CD4-positive, alpha-beta memory T cell (primary cell): Measurements from ENCODE around the gene MSMO1. TPM values are rescaled to one million over a fixed set of nuclear protein-coding genes. Genes with fewer than 3 reads are reported as not detected.

Experiments
- CTCF ChIA-PET: fragments of 350-600 bp; sonication (Branson Sonifier 250); formaldehyde crosslinking; loops from one replicate; lab custom pipeline; 2021; ENCODE audit warnings: inconsistent platforms; ENCODE audit not compliant: partially characterized antibody; lab: Charles Lee
- POLR2A ChIA-PET: fragments of 350-600 bp; sonication (Branson Sonifier 250); formaldehyde crosslinking; loops from one replicate; lab custom pipeline; 2021; ENCODE audit not compliant: partially characterized antibody; lab: Charles Lee
- DNase-seq, 5 donors: peaks; one replicate each; pipeline versions ENCODE4 v3.0.0 to v3.0.0-alpha.2; 2020 to 2022; ENCODE audit warnings: mixed read lengths in 1 of 5
- H3K27ac ChIP-seq: one replicate; pipeline ENCODE4 v1.7.0; 2013; ENCODE audit warnings: low read depth, low read length
- H3K27me3 ChIP-seq: 2 replicates; pipeline ENCODE4 v1.7.0; 2013; ENCODE audit warnings: mild to moderate bottlenecking, low read length, moderate library complexity; ENCODE audit not compliant: insufficient read depth
- H3K36me3 ChIP-seq: 2 replicates; pipeline ENCODE4 v1.7.0; 2013; ENCODE audit warnings: mild to moderate bottlenecking, low read length, moderate library complexity; ENCODE audit not compliant: insufficient read depth
- H3K4me1 ChIP-seq: 2 replicates; pipeline ENCODE4 v1.7.0; 2013; ENCODE audit warnings: mild to moderate bottlenecking, low read length, moderate library complexity; ENCODE audit not compliant: insufficient read depth
- H3K4me3 ChIP-seq, 2 donors: one replicate each; pipeline ENCODE4 v1.7.0; 2013; ENCODE audit warnings: low read length in 2 of 2, mild to moderate bottlenecking in 1 of 2
- H3K9me3 ChIP-seq, 2 donors: one replicate each; pipeline ENCODE4 v1.7.0; 2013; ENCODE audit warnings: low read length in 2 of 2, control low read depth in 1 of 2; ENCODE audit not compliant: control insufficient read depth in 1 of 2
- H3K27ac Mint-ChIP-seq, 7 donors: one replicate each; pipeline ENCODE4 v1.8.0; 2020 to 2021; ENCODE audit warnings: mixed read lengths in 7 of 7, mild to moderate bottlenecking in 6 of 7, inconsistent platforms in 3 of 7, moderate library complexity in 3 of 7
- H3K27me3 Mint-ChIP-seq, 2 donors: one replicate each; pipeline ENCODE4 v1.8.0; 2020 to 2021; ENCODE audit warnings: mixed read lengths in 2 of 2
- H3K36me3 Mint-ChIP-seq, 2 donors: one replicate each; pipeline ENCODE4 v1.8.0; 2020 to 2021; ENCODE audit warnings: mixed read lengths in 2 of 2, inconsistent platforms in 1 of 2, mild to moderate bottlenecking in 1 of 2
- H3K4me1 Mint-ChIP-seq, 4 donors: one replicate each; pipeline ENCODE4 v1.8.0; 2020 to 2021; ENCODE audit warnings: mixed read lengths in 4 of 4, mild to moderate bottlenecking in 1 of 4
- H3K4me3 Mint-ChIP-seq, 8 donors: one replicate each; pipeline ENCODE4 v1.8.0; 2020 to 2021; ENCODE audit warnings: mixed read lengths in 8 of 8, mild to moderate bottlenecking in 7 of 8, moderate library complexity in 6 of 8, inconsistent platforms in 3 of 8
- H3K9me3 Mint-ChIP-seq, 8 donors: one replicate each; pipeline ENCODE4 v1.8.0; 2020 to 2021; ENCODE audit warnings: mixed read lengths in 8 of 8, mild to moderate bottlenecking in 5 of 8, inconsistent platforms in 3 of 8, moderate library complexity in 1 of 8
- intact Hi-C: fragments of 100-400 bp; cut with micrococcal nuclease; formaldehyde crosslinking; loops from one replicate; pipeline ENCODE4 v1.15.1; 2023
- polyA plus RNA-seq, 2 donors: library from polyadenylated mRNA; unstranded; fragments of 300-500 nt; fragmentation: Illumina TruSeq; gene quantifications; one replicate each; pipeline ENCODE4 v1.2.3, GENCODE V29; 2021
- total RNA-seq, 2 experiments: library from RNA; stranded (reverse); gene quantifications; one replicate each; pipeline ENCODE4 v1.2.3, GENCODE V29; 2021

MSMO1 gene
- total and polyA plus RNA-seq, 4 experiments from 2014 or later: 24.4 to 34.0 (median 26.6) TPM

DNA sequence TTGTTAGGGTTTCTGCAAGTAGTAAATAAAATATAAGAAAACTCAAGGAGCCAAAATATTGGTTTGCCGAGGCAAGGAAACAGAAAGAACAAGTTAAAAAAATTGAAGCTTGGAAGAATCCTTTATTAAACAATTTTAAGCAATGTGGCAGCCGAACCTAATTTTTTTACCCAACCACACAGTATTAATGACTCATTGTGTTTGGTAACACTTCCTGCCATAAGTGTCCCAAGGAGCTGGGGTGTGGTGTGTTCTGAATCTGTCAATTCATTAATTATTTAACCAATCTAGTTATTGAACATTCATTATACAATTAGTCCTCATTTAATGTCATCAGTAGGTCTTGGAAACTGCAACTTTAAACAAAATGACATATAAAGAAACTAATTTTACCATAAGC, 32.0 kb downstream of the MSMO1 start:
- no peaks in the 10 kb centered on the region for H3K4me1 Mint-ChIP-seq
- ChIA-PET POLR2A (no interaction called here), CTCF (no interaction called here)
- no peaks in the 10 kb centered on the region for H3K27me3 ChIP-seq
- no peak for DNase-seq
- H3K27me3 Mint-ChIP-seq: peaks cover 28 to 30% of the 10 kb centered on the region in 2 donors
- no peak overlapping the region for H3K27ac ChIP-seq
- no peaks in the 10 kb centered on the region for H3K36me3 Mint-ChIP-seq
- no peak overlapping the region for H3K27ac Mint-ChIP-seq
- H3K4me3 ChIP-seq: no peak overlapping the region
- H3K9me3 ChIP-seq: no peaks in the 10 kb centered on the region
- no peaks in the 10 kb centered on the region for H3K36me3 ChIP-seq
- intact Hi-C loops: no loop called here
- no peaks in the 10 kb centered on the region for H3K4me1 ChIP-seq
- H3K9me3 Mint-ChIP-seq: no peaks in the 10 kb centered on the region
- H3K4me3 Mint-ChIP-seq: no peak overlapping the region

DNA sequence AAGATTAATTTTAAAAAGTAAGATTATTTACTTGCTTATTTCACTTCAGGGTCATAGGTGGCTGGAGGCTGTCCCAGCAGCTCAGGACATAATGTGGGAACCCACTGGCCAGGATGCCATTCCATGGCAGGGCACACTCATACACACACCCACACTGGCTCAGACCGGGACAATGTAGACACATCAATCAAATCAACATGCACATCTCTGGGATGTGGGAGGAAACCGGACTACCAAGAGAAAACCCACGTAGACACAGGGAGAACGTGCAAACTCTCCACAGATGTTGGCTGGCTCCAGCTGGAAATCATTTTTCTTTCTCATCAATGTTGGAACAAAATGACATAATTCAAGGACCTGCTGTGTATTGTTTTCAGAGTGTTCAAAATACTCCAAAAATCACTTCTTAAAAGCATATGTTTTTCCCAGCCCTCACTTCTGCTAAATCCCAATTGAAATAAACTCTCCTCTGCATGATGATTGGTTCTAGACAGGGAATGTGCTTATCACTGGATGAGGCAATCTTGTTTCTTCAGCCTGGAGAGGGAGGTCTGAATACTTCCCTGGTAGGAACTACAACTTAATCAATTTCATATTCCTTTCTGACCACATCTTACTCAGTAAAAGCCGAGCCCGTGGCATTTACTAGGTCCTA, 32.7 kb downstream of the MSMO1 start:
- Mint-ChIP-seq H3K9me3 (no peaks in the 10 kb centered on the region), H3K4me3 (no peak overlapping the region), H3K27me3 (peaks cover 28 to 30% of the 10 kb centered on the region in 2 donors), H3K4me1 (no peaks in the 10 kb centered on the region), H3K36me3 (no peaks in the 10 kb centered on the region), H3K27ac (peak overlapping the region in 1 of 7 donors; percentile 17)
- Histone ChIP-seq H3K27ac (no peak overlapping the region), H3K27me3 (no peaks in the 10 kb centered on the region), H3K9me3 (no peaks in the 10 kb centered on the region), H3K4me1 (no peaks in the 10 kb centered on the region), H3K36me3 (no peaks in the 10 kb centered on the region), H3K4me3 (no peak overlapping the region)
- intact Hi-C loops: no loop called here
- CTCF ChIA-PET: no interaction called here
- no peak for DNase-seq
- POLR2A ChIA-PET: no interaction called here

DNA sequence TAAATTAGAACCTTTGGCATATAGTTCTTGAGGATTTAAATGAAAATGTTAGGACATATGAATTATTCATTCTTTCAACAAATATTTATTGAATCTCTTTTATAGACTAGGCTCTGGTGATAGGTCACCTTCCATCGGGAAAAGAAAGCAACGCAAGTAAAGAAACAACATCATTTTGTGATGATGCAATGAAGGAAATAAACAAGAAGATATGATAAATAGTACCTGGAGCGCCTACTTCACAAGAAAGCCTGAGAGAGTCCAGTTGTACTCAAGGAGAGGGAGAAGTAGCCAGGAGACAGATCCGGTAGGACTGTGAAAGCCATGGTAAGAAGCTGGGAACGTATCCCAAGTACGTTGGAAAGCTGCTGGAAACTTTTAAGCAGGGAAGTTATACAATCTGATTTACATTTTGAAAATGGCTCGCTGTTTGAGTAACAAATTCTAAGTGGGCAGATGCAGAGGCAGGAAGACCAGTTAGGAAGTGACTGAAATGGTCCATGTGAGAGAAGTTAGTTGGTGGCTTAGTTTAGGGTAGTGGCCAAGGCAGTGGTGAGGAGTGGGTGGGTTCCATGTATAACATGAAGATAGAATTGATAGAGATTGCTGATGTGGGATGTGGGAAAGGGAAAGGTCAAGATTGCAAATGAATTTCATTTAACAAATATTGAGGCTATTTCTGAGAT, 33.7 kb downstream of the MSMO1 start:
- intact Hi-C loops: no loop called here
- ChIA-PET POLR2A (no interaction called here), CTCF (no interaction called here)
- Histone ChIP-seq H3K4me3 (no peak overlapping the region), H3K27ac (no peak overlapping the region), H3K4me1 (no peaks in the 10 kb centered on the region), H3K27me3 (no peaks in the 10 kb centered on the region), H3K36me3 (no peaks in the 10 kb centered on the region), H3K9me3 (no peaks in the 10 kb centered on the region)
- no peaks in the 10 kb centered on the region for H3K36me3 Mint-ChIP-seq
- no peaks in the 10 kb centered on the region for H3K9me3 Mint-ChIP-seq
- H3K4me1 Mint-ChIP-seq: no peaks in the 10 kb centered on the region
- no peak for DNase-seq
- peaks cover 24 to 28% of the 10 kb centered on the region in 2 donors for H3K27me3 Mint-ChIP-seq
- no peak overlapping the region for H3K4me3 Mint-ChIP-seq
- no peak overlapping the region for H3K27ac Mint-ChIP-seq

DNA sequence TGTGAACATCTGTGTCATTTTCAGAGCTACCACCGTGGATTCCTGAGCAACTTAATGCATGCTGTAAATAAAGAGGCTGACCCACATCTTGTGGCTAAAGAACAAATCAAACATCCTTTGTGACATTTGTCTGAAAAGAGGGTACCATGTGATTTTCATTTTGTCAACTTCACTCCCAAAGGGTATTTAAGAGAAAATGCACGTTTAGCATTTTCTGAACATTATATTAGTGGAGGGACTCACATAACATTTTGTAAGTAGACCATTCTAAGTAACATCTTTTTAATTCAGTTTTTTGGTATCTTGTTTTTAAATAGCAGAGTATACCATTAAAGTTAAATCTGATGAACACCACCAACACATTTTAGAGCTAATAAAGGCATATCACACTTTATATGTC, 34.3 kb downstream of the MSMO1 start:
- H3K27ac ChIP-seq: no peak overlapping the region
- H3K4me3 ChIP-seq: no peak overlapping the region
- Mint-ChIP-seq H3K4me3 (no peak overlapping the region), H3K27me3 (peaks cover 23 to 28% of the 10 kb centered on the region in 2 donors), H3K9me3 (no peaks in the 10 kb centered on the region), H3K27ac (no peak overlapping the region), H3K4me1 (no peaks in the 10 kb centered on the region), H3K36me3 (no peaks in the 10 kb centered on the region)
- ChIA-PET POLR2A (no interaction called here), CTCF (no interaction called here)
- intact Hi-C loops: no loop called here
- no peak for DNase-seq
- no peaks in the 10 kb centered on the region for H3K36me3 ChIP-seq
- no peaks in the 10 kb centered on the region for H3K27me3 ChIP-seq
- no peaks in the 10 kb centered on the region for H3K4me1 ChIP-seq
- no peaks in the 10 kb centered on the region for H3K9me3 ChIP-seq

DNA sequence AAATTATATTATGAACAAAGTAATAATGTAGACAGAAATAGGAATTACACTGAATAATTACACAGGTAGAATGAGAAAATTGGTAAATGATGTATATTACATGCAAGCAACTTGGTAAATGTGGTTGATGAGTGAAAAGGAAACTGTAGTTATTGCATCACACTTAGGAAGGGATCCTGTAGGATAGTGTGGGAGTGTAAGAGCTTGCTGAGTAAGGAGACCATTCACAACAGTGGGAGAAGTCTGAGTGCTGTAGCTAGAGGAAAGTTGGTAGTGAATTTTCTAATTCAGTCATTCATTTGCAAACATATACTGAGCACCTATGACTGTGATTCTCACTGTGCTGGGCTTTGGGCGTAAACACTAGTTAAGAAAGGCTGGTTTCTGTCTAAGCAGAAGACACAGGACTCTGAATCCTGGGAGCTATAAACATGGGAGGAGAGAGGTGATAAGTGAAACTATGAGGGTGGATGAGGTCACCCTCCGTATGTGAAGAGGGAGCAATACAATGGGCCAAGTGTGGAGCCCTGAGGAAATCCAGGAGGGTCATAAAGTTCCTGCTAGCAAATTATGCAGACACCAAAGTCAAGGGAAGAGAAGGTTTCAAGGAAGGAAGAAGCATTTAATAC, 37.1 kb downstream of the MSMO1 start:
- CTCF ChIA-PET: no interaction called here
- Mint-ChIP-seq H3K36me3 (no peaks in the 10 kb centered on the region), H3K4me1 (no peaks in the 10 kb centered on the region), H3K4me3 (no peak overlapping the region), H3K9me3 (no peaks in the 10 kb centered on the region), H3K27ac (no peak overlapping the region), H3K27me3 (peaks cover 15 to 21% of the 10 kb centered on the region in 2 donors)
- no peak for DNase-seq
- Histone ChIP-seq H3K4me3 (no peak overlapping the region), H3K27me3 (no peaks in the 10 kb centered on the region), H3K36me3 (no peaks in the 10 kb centered on the region), H3K4me1 (no peaks in the 10 kb centered on the region), H3K27ac (no peak overlapping the region), H3K9me3 (no peaks in the 10 kb centered on the region)
- POLR2A ChIA-PET: no interaction called here
- intact Hi-C loops: no loop called here

DNA sequence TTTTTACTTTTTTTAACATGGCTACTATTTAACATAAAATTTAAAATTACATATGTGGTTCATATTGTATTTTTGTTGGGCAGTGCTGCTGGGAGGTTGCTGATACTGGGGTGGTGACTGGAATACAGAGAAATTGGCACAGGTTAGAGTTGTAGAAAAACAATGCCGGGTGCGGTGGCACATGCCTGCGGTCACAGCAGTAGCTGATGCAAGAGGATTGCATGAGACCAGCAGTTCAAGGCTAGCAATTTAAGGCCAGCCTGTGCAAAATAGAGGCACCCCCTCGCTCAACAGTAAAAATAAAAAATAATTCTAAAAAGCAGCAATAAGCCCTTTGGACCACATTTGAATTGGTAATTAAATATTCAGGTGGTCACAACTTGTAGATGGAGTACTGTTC, 39.6 kb downstream of the MSMO1 start:
- no peaks in the 10 kb centered on the region for H3K4me1 ChIP-seq
- intact Hi-C loops: no loop called here
- no peak overlapping the region for H3K4me3 Mint-ChIP-seq

DNA sequence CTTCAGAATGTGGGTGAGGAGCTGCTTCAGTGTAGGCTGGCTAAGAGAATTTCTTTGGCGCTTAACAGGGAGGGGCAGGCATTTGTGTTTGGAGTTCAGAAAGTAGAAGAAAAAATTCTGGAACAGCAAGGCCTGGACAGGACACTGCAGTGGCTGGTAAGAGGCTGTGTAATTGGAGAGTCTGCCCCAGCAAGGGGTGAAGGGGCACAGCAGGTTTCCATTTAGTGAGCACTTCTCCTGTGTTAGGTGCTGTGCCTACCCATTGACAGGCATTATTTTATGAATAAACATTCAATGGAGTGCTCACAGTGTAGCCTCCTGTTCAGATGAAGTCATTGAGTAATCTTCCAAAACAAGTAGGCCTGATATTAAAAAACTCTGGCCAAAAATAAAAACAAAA, 40.6 kb downstream of the MSMO1 start:
- no peaks in the 10 kb centered on the region for H3K9me3 ChIP-seq
- POLR2A ChIA-PET: no interaction called here

More for the DNA sequence above, 39.6 kb downstream of the MSMO1 start:
- H3K27ac ChIP-seq: no peak overlapping the region
- peaks cover 0 to 2% (median 0%) of the 10 kb centered on the region in 8 donors for H3K9me3 Mint-ChIP-seq
- no peaks in the 10 kb centered on the region for H3K27me3 ChIP-seq
- POLR2A ChIA-PET: no interaction called here
- no peaks in the 10 kb centered on the region for H3K36me3 Mint-ChIP-seq
- H3K36me3 ChIP-seq: no peaks in the 10 kb centered on the region
- H3K27me3 Mint-ChIP-seq: peaks cover 2 to 5% of the 10 kb centered on the region in 2 donors
- no peak overlapping the region for H3K27ac Mint-ChIP-seq
- no peaks in the 10 kb centered on the region for H3K9me3 ChIP-seq
- H3K4me1 Mint-ChIP-seq: no peaks in the 10 kb centered on the region
- H3K4me3 ChIP-seq: no peak overlapping the region
- CTCF ChIA-PET: no interaction called here
- no peak for DNase-seq

More for the DNA sequence above, 40.6 kb downstream of the MSMO1 start:
- no peaks in the 10 kb centered on the region for H3K4me1 ChIP-seq
- Mint-ChIP-seq H3K27ac (no peak overlapping the region), H3K9me3 (peaks cover 0 to 2% (median 0%) of the 10 kb centered on the region in 8 donors), H3K4me1 (no peaks in the 10 kb centered on the region), H3K36me3 (no peaks in the 10 kb centered on the region), H3K27me3 (peaks cover 0 to 2% of the 10 kb centered on the region in 2 donors), H3K4me3 (peak overlapping the region in 1 of 8 donors; percentile 73)
- CTCF ChIA-PET: no interaction called here
- intact Hi-C loops: no loop called here
- H3K27me3 ChIP-seq: no peaks in the 10 kb centered on the region
- H3K27ac ChIP-seq: no peak overlapping the region
- no peaks in the 10 kb centered on the region for H3K36me3 ChIP-seq
- H3K4me3 ChIP-seq: no peak overlapping the region
- DNase-seq: no peak
